GM18873 (cell line): ENCODE measurements around the gene IGSF10.
A peak's percentile ranks its signal among the peaks of the same experiment; 100 is the strongest.

Source experiments
- ATAC-seq: cut with Tn5 transposase; IDR thresholded peaks from one replicate; pipeline ENCODE4 v1.9.1; 2021; ENCODE audit warnings: mild to moderate bottlenecking, moderate library complexity, moderate number of reproducible peaks; ENCODE audit not compliant: unreplicated experiment, low FRiP score

IGSF10 gene

DNA sequence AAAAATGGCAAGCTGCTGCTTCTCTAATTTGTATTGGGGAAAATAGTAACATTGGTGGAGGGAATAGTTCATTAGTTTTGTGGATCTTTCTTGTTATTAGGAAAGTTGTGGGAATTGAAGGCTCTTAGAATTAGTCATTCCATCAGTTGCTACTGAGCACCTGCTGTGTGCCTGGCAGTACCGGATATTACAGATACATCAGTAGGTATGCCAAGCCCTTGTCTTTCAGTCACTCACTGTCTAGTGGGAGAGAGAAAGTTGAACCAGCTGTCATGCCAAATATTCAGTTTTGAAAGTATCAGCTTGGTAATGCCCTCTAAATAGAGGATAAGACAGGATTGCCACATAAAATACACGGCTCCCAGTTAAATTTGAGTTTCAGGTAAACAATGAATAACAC lies 32.5 kb downstream of the IGSF10 start:
- no peak for ATAC-seq

DNA sequence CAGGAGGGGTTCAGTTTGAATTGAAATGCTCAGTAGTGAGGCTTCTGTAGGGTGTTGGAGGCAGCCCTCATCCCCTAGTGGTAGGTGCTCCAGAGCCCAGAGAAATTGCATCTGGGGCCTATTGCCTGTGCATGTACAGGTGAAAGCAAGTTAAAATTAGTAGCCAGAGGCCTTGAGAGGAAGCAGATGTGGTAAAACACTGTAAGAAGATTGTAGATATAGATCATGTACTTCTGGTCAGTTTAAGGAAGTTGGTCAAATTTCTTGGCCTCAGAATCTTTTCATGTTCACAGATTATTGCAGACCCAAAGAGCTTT lies 34.6 kb downstream of the IGSF10 start:
- peak; percentile 70 for ATAC-seq

DNA sequence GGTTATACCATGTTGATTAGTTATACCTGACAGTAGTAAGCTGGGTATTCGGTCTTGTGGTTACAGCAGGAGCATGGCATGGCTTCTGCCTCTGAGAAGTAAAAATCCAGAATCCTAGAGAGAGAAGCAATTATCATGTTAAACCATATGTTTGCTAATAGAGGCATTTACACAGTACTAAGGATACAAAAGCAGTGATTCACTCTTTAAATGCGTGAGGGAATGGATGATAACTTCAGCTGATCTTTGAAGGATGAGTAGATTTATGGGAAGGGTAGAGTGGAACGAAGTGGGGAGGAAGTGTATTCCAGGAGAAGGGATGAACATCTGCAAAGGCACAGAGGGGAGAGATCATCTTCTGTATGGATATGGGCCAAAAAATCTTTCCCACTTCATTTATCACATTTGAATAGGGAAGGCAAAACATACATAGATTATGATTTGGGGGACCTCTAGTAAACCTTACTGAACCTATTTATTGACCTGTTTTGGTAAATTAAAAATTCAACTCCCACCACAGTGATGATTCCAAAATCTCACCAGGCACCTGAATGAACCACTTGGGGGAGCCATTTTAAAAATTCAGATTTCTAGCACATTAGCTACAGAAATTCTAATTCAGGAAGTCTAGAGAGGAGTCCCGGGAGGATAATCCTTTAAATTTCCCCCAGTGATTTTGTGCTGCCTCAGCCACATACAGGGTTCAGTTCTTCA lies 35.1 kb downstream of the IGSF10 start:
- ATAC-seq: no peak

DNA sequence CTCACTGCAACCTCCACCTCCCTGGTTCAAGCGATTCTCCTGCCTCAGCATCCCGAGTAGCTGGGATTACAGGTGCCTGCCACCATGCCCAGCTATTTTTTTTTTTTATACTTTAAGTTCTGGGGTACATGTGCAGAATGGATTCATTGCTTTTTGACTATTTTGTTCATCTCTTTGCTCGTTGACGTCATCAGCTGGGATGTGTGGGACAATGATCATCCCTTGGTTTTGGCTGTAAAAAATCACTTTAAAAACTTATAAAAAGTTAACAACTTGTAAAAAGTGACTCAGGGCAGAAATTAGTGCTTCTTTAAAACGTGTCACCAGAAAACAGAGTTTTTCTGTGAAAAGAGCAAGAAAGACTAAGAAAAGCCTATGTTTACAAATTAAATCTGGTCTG lies 37.8 kb downstream of the IGSF10 start:
- no peak for ATAC-seq

DNA sequence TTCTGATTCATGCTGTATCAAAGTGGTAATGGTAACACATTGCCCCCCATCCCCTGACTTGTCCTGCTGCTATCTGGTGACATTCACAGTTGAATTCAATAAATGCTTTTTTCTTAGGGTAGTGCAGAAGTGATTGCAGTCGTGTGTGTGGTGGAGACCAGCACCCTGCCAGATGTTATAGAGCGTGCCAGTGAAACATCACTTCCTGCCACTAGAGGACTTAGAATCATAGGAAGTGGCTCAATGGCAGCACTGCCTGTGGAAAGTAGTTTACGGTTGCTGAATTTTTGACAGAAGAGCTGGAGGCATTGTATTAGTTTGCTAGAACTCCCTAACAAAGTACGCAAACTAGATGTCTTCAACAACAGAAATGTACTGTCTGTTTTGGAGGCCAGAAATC lies 38.9 kb downstream of the IGSF10 start:
- no peak for ATAC-seq

DNA sequence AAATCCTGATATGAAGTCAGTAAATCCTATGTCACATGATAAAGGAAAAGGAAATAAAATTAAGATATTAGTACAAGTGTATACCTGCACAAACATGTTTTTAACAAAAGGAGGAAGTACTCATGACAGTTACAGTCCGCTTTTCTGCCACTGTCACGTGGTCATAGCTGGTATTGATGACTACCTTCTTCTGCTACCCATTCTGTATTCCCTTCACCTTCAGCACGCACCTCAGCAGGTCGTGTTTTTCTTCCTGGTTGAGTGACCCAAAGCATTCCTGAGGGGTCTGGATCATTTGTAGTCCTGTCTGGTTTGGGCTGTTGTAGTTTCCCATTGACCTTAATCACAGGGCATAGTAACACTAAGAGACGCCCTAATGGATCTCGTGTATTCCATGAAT lies 41.1 kb downstream of the IGSF10 start:
- no peak for ATAC-seq

DNA sequence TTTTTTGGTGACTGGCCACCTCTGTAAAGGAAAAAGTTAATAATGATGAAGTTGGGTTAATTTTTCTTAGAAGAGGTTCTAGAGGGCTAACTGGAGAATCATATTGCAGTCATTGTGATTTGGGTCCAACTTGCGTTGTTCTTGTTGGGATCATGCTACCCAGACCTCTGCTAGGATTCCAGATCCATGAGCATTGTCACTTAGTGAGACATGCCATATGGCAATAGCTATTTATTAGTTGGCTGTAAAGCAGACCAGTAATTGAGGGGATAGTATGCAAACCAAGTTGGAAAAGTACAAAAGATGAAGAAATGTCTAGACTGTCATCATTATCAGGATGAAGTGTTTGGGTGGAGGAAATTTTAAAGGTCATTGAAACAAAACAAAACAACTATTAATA lies 45.6 kb downstream of the IGSF10 start:
- no peak for ATAC-seq

DNA sequence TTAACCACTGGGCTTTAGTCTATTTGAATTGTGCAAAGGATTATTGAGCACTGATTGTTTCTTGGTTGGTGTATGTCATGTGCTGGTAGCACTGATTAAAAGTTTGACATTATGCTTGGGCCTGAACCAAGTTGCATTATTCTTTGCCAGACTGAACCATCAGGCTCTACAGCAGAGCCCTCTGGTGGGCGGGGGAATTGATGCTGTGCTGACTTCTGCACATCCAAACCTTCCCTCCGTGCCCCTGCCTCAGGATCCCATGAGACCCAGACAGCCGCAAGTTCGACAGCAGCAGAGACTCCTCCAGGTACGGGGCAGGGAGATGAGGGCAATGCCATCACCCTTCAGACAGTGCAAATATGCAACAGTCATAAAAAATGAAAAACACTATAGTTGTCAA lies 47.9 kb downstream of the IGSF10 start:
- no peak for ATAC-seq
